ENCODE measurements around the gene TBCC.

DNA sequence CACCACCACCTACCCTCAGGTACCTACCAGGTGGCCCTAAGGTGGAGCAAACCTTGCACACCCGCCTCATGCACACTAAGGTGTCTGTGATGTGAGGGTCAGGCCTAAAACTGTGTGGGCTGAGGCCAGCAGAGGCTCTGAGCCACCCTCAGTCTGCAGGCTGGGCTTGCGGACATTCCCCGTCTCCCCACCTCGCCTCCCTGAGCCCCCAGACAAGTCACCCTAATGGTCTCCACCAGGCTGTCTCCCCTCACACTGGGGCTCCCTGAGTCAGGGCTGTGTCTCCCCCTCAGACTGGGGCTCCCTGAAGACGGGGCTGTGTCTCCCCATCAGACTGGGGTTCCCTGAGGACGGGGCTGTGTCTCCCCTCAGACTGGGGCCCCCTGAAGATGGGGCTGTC lies 36.0 kb downstream of the TBCC start:
- TF ChIP-seq, protein P1, sequence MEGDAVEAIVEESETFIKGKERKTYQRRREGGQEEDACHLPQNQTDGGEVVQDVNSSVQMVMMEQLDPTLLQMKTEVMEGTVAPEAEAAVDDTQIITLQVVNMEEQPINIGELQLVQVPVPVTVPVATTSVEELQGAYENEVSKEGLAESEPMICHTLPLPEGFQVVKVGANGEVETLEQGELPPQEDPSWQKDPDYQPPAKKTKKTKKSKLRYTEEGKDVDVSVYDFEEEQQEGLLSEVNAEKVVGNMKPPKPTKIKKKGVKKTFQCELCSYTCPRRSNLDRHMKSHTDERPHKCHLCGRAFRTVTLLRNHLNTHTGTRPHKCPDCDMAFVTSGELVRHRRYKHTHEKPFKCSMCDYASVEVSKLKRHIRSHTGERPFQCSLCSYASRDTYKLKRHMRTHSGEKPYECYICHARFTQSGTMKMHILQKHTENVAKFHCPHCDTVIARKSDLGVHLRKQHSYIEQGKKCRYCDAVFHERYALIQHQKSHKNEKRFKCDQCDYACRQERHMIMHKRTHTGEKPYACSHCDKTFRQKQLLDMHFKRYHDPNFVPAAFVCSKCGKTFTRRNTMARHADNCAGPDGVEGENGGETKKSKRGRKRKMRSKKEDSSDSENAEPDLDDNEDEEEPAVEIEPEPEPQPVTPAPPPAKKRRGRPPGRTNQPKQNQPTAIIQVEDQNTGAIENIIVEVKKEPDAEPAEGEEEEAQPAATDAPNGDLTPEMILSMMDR (IDR thresholded peaks at IDR 0.05; ENCODE audit: low read depth, low read length): no peak
- no peak for TF ChIP-seq EZH2phosphoT487 (IDR thresholded peaks at IDR 0.05; ENCODE audit: low read depth)

Data from OCI-LY3 (cell line).